ENCODE results near the gene RFLNA. TPM values are rescaled to one million over a fixed set of nuclear protein-coding genes. Genes with fewer than 3 reads are reported as not detected.

Gene RFLNA
- total and polyA plus RNA-seq, 2 donors (not counting 1 experiment from before 2014, with no cell fraction given), result not detected

- no peak overlapping the region for H3K4me2 ChIP-seq (replicated peaks; ENCODE audit: low read depth, low read length, poor library complexity, severe bottlenecking)
- no peak overlapping the region for H3K4me3 ChIP-seq (ENCODE audit: control extremely low read depth in 1 of 5, extremely low read depth in 1 of 5, insufficient read depth in 1 of 5, low read depth in 2 of 5, low read length in 4 of 5)
- Mint-ChIP-seq H3K27me3 (peaks cover 18% of the 10 kb centered on the region), H3K4me3 (no peak overlapping the region), H3K9me3 (ENCODE audit: insufficient read depth) (peaks cover 8% of the 10 kb centered on the region), H3K4me1 (no peaks in the 10 kb centered on the region), H3K27ac (no peak overlapping the region)
- H3K9me3 ChIP-seq (ENCODE audit: control extremely low read depth in 1 of 3, control insufficient read depth in 2 of 3, insufficient read depth in 1 of 3, low read length in 2 of 3), result peaks cover 0 to 21% (median 11%) of the 10 kb centered on the region in 3 donors
- ATAC-seq (ENCODE audit: low read depth) (no peak), DNase-seq (no peak)
- H4K20me1 ChIP-seq (ENCODE audit: control insufficient read depth, insufficient read depth, low read length, poor library complexity, severe bottlenecking), result no peaks in the 10 kb centered on the region
- ChIA-PET POLR2A (no interaction called here), CTCF (no interaction called here)
- intact Hi-C loops (cut with micrococcal nuclease), result no loop called here
- no peak overlapping the region for H3K9ac ChIP-seq (ENCODE audit: low read length)
- no peak for TF ChIP-seq CTCF (IDR thresholded peaks at IDR 0.05)
- no peak for TF ChIP-seq EZH2 (IDR thresholded peaks at IDR 0.05; ENCODE audit: borderline replicate concordance, insufficient read depth, low read depth, low read length, poor library complexity, severe bottlenecking)
- no peaks in the 10 kb centered on the region for H3K36me3 ChIP-seq (replicated peaks in 1 of 2; ENCODE audit: control extremely low read depth in 1 of 2, control insufficient read depth in 1 of 2, extremely low read depth in 1 of 2, insufficient read depth in 2 of 2, low read length in 1 of 2)
- H3K4me1 ChIP-seq (ENCODE audit: control insufficient read depth in 2 of 2, insufficient read depth in 2 of 2, low read length in 2 of 2), result no peaks in the 10 kb centered on the region
- H3K79me2 ChIP-seq (ENCODE audit: control insufficient read depth, insufficient read depth, low read length), result no peaks in the 10 kb centered on the region
- H2AFZ ChIP-seq (ENCODE audit: insufficient read depth, low read depth, low read length, poor library complexity, severe bottlenecking), result no peak overlapping the region
- H3K27me3 ChIP-seq (replicated peaks in 1 of 4; ENCODE audit: control extremely low read depth in 1 of 4, control insufficient read depth in 3 of 4, insufficient read depth in 4 of 4, low read length in 3 of 4), result peaks cover 0 to 8% (median 0%) of the 10 kb centered on the region in 4 experiments
- WGBS (ENCODE audit: insufficient coverage), result 92% methylated on average over 16 of the region's 20 CpGs
- no peak overlapping the region for H3K27ac ChIP-seq (ENCODE audit: low read length in 2 of 2)
Observed at GRCh38 chr12:124248941-124249825, 45.7 kb upstream of the RFLNA start.

- no peak overlapping the region for H2AFZ ChIP-seq (ENCODE audit: insufficient read depth, low read depth, low read length, poor library complexity, severe bottlenecking)
- no peaks in the 10 kb centered on the region for H3K4me1 ChIP-seq (ENCODE audit: control insufficient read depth in 2 of 2, insufficient read depth in 2 of 2, low read length in 2 of 2)
- Mint-ChIP-seq H3K9me3 (ENCODE audit: insufficient read depth) (peaks cover 7% of the 10 kb centered on the region), H3K4me1 (no peaks in the 10 kb centered on the region), H3K4me3 (no peak overlapping the region), H3K27ac (no peak overlapping the region), H3K27me3 (peaks cover 20% of the 10 kb centered on the region)
- no peaks in the 10 kb centered on the region for H4K20me1 ChIP-seq (ENCODE audit: control insufficient read depth, insufficient read depth, low read length, poor library complexity, severe bottlenecking)
- 86% methylated on average over 1 of the region's 7 CpGs for WGBS (ENCODE audit: insufficient coverage)
- DNase-seq, result no peak
- intact Hi-C loops (cut with micrococcal nuclease), result no loop called here
- no peaks in the 10 kb centered on the region for H3K79me2 ChIP-seq (ENCODE audit: control insufficient read depth, insufficient read depth, low read length)
- no peaks in the 10 kb centered on the region for H3K36me3 ChIP-seq (replicated peaks in 1 of 2; ENCODE audit: control extremely low read depth in 1 of 2, control insufficient read depth in 1 of 2, extremely low read depth in 1 of 2, insufficient read depth in 2 of 2, low read length in 1 of 2)
- POLR2A ChIA-PET, result no interaction called here
- no peak overlapping the region for H3K9ac ChIP-seq (ENCODE audit: low read length)
- H3K27ac ChIP-seq (ENCODE audit: low read length in 2 of 2), result no peak overlapping the region
- CTCF ChIA-PET, result no interaction called here
- TF ChIP-seq EZH2 (IDR thresholded peaks at IDR 0.05; ENCODE audit: borderline replicate concordance, insufficient read depth, low read depth, low read length, poor library complexity, severe bottlenecking), result no peak
- TF ChIP-seq CTCF (IDR thresholded peaks at IDR 0.05), result no peak
- H3K4me2 ChIP-seq (replicated peaks; ENCODE audit: low read depth, low read length, poor library complexity, severe bottlenecking), result no peak overlapping the region
- no peak overlapping the region for H3K4me3 ChIP-seq (ENCODE audit: control extremely low read depth in 1 of 5, extremely low read depth in 1 of 5, insufficient read depth in 1 of 5, low read depth in 2 of 5, low read length in 4 of 5)
- ATAC-seq (ENCODE audit: low read depth), result no peak
- H3K9me3 ChIP-seq (ENCODE audit: control extremely low read depth in 1 of 3, control insufficient read depth in 2 of 3, insufficient read depth in 1 of 3, low read length in 2 of 3), result peaks cover 0 to 11% (median 11%) of the 10 kb centered on the region in 3 donors
- peaks cover 0 to 3% (median 0%) of the 10 kb centered on the region in 4 experiments for H3K27me3 ChIP-seq (replicated peaks in 1 of 4; ENCODE audit: control extremely low read depth in 1 of 4, control insufficient read depth in 3 of 4, insufficient read depth in 4 of 4, low read length in 3 of 4)
Observed at GRCh38 chr12:124251186-124251585, 43.7 kb upstream of the RFLNA start.
